Urothelium cell line (cell line): ENCODE results near the gene DDIT4.
"Not testable (repeated sequence)": the region's sequence is repeated elsewhere in the genome, so short reads cannot be mapped to it uniquely, and the experiment has no call there.

Experiments
- DNase-seq: peaks from one replicate; pipeline ENCODE4 v3.0.0; 2011; ENCODE audit warnings: low spot score, mixed read lengths
- FAIRE-seq: peaks from 2 replicates; lab custom pipeline; 2011; peaks lifted over from hg19 to GRCh38; lab: Jason Lieb, UNC

The DDIT4 gene

GRCh38 chr10:72248468-72249151 lies 25.1 kb upstream of the DDIT4 start:
- FAIRE-seq = no peak
- peak; percentile 49 for DNase-seq

- not testable (repeated sequence) for FAIRE-seq, DNase-seq
These were observed 24.4 kb upstream of the DDIT4 start for GRCh38 chr10:72249176-72249862.

GRCh38 chr10:72250666-72251065 lies 23.1 kb upstream of the DDIT4 start:
- FAIRE-seq (no peak), DNase-seq (no peak)

- FAIRE-seq (no peak), DNase-seq (no peak)
These were observed 22.1 kb upstream of the DDIT4 start for GRCh38 chr10:72251635-72252034.

- FAIRE-seq (no peak), DNase-seq (no peak)
These were observed 20.8 kb upstream of the DDIT4 start for GRCh38 chr10:72252972-72253371.

GRCh38 chr10:72253578-72253977 lies 20.1 kb upstream of the DDIT4 start:
- DNase-seq = no peak
- no peak for FAIRE-seq

GRCh38 chr10:72254813-72255568 lies 18.7 kb upstream of the DDIT4 start:
- FAIRE-seq = no peak
- peak; percentile 89 for DNase-seq

GRCh38 chr10:72255977-72256729 lies 17.6 kb upstream of the DDIT4 start:
- DNase-seq = no peak
- FAIRE-seq = no peak

GRCh38 chr10:72257051-72257892 lies 16.5 kb upstream of the DDIT4 start:
- FAIRE-seq = no peak
- DNase-seq = no peak

- DNase-seq = no peak
- FAIRE-seq = no peak
These were observed 15.1 kb upstream of the DDIT4 start for GRCh38 chr10:72258617-72259016.

- no peak for FAIRE-seq
- no peak for DNase-seq
These were observed 14.1 kb upstream of the DDIT4 start for GRCh38 chr10:72259491-72260238.

GRCh38 chr10:72260239-72260975 lies 13.3 kb upstream of the DDIT4 start:
- FAIRE-seq (peak; percentile 97), DNase-seq (peak; percentile 97)

GRCh38 chr10:72260976-72261783 lies 12.5 kb upstream of the DDIT4 start:
- FAIRE-seq = no peak
- DNase-seq = no peak

- FAIRE-seq (no peak), DNase-seq (no peak)
These were observed 11.8 kb upstream of the DDIT4 start for GRCh38 chr10:72261784-72262404.

- DNase-seq (peak; percentile 78), FAIRE-seq (no peak)
These were observed 10.0 kb upstream of the DDIT4 start for GRCh38 chr10:72263613-72264241.

- DNase-seq = no peak
- FAIRE-seq = no peak
These were observed 9.2 kb upstream of the DDIT4 start for GRCh38 chr10:72264536-72264935.

GRCh38 chr10:72265508-72265907 lies 8.2 kb upstream of the DDIT4 start:
- DNase-seq = no peak
- no peak for FAIRE-seq
